Fibroblast of skin of left quadriceps (primary cell): ENCODE data around the gene BACH2.

Experiments used
- DNase-seq, 2 experiments: peaks; one replicate each; pipeline ENCODE4 v3.0.0-alpha.2; 2013; ENCODE audit warnings: low read depth in 2 of 2

The BACH2 gene

DNA sequence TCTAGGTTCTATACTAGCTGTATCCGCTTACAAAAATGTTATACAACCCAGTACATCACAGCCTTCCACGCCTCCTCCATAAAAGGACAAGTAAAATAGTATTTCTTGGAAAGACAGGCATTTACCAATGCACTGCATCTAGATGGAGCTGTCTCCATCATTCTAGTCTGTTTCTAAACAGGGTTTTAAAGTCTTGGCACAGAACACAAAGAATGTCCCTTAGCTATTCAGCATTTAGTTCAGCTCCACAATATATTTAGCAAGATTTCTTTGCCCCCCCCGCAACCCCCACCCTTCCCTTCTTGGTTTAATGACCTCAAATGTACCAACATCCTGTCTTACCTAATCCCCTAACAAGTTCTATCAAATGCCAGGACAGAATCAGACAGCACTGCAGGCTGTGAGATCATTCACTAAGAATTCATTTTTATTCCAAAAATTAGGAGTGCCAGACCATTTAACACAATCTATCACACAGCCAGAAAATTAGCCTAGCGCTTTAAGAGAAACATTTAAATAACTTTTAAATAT lies 198.6 kb downstream of the BACH2 start:
- peak; percentile 95 to 96 for DNase-seq

DNA sequence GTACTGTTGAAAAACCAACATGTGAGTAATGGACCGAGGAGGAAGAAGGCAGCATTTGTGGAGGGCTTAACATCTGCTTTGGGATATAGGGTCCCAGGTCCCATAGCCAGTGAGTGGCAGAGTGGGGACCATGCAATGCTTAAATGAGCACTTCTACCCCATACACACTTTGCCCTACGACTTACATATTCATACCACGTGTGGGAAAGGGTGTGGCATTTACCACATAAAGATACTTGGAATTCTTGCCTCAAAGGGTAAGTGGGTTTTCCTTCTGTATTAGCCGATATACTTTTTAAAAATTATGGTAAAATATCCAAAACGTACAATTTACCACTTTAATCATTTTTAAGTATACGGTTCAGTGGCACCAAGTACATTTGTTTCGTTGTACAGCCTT lies 199.3 kb downstream of the BACH2 start:
- DNase-seq, result no peak

DNA sequence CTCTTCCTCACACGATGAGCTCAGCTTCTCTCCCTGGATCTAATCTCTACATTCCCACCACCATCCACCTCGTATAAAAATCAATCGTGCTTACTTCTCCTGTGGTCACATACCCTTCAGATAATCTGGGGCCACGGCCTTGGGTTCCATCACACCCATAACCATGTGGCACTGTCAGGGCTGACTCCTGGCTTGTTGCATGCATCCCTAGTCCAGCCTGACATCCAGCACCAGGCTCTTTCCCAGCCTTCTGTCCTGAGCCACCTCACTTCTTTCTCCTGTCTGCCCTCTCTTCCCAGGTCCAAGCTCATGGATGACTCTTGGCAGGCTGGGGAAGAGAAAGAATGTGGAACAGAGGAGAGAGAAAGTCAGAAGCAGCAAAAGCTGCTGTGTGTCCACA lies 199.8 kb downstream of the BACH2 start:
- no peak for DNase-seq

DNA sequence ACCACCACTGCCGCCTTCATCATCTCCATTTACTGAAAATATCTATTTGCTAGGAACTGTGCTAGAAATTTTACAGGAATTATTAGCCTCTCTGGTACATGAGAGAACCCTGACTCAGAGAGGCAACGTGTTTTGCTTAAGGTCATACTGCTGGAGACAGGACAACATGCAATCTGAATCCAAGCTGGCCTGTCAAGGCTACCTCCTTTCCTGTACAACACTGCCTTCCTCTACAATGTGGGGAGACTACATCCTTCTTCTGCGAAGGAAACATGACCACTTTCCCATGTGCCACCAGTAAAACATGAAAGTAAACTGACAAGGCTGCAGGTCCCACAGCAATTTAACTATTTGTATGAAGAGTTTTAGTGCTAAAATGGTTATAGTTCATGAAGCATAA lies 200.9 kb downstream of the BACH2 start:
- no peak for DNase-seq

DNA sequence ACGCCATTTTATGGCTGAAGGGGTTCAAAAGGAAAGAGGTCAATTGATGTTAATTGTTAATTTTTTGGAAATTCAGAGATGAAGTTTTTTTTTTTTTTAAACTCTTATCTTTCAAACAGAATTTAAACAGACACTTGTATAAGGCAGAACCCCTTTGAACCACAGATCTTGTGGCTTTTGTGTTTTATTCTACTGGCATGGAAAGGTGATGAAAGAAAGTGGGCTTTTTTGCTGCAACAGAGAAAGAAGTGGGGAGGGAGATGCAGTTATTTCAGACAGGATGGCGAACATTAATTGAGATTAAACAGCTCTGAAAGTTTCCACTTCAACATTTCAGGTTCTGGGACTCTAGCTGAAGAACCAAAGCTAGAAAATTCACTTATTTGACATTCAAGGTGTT lies 201.5 kb downstream of the BACH2 start:
- DNase-seq, result no peak

DNA sequence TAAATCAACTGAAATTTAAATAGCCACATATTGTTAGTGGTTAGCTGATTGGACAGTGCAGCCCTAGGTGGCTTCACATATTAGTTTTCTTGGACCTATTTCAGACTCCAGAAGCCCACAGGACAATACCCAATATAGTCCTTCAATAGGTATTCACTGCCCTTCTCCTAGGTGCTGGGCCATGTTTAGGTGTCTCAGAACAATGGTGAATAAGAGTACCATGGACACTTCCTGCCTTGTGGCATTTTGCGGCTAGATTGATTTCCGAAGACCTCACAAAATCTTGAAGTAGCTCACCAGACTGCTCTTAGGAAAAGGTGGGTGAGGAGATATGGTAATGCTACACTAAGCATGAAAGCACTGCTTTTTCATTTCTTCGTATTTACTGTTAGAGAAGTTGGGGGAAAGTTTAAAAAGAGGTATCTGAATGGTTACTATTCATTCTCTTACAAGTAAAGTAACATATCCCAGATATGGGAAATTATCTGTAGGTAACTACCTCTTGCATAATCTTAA lies 203.0 kb downstream of the BACH2 start:
- no peak for DNase-seq

DNA sequence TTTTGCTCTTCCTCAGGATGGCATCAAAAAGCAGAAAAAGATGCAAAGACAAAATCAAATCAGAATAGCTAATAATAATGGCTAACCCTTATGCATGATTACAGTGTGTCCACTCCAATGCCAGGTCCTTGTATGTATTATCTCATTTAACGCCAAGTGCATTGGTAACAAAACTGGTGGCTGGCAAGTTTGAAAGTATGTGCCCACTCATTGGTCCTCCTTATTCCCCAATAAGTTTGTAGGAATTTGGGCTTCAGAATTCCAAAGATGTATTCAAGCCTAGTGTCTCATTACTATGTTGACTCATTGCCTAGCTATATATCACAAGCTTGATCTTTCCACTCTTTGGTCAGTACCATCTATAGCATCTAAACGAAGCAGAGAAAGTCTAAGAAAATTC lies 205.8 kb downstream of the BACH2 start:
- DNase-seq, result no peak

DNA sequence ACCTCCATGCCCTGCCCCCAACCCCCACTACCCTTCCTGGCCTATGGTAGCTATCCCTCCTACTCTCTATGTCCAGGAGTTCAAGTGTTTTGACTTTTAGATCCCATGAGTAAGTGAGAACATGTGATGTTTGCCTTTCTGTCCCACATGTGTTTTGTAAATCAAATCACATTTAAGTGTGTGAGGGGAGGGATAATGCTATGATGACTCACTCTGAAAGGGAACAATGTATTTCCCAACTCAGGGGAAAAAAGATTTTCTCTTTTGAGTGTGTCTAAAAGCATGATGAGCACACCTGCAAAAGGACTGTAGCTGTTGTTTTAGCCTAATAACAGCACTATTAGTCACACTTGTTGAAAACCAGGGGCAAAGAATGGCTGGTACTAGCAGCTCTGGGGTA lies 208.6 kb downstream of the BACH2 start:
- peak; percentile 60 to 64 for DNase-seq

DNA sequence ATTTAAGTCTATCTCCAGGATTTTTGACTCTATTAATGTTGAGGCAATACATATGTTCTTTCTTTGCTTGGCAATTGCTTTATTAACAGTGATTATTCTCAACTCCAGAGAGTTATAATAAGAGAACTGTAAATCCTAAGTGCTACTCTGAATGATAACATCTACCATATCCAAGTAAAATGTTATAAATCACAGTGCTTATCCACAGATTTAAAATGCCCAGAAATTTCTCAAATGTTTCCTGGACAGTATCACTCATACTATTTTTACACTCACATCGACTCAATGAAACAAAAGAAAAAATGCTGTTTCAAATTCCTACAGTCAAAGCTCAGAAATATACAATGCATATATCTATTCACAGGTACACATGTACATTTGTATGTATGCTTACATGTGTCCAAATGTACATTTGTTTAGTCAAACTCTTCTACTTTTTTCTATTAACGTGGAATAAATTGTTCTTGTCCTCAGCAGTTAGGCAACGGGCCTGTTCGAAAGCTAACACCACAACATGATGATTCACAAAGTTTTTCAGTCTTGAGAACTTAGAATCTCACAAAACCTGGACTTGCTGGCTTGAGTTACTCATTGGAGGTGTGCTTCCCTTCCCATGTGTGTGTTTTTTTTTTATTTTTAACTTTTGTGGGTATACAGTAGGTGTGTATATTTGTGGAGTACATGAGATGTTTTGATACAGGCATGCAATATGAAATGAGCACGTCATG lies 209.4 kb downstream of the BACH2 start:
- DNase-seq, result peak in 1 of 2 experiments; percentile 21

DNA sequence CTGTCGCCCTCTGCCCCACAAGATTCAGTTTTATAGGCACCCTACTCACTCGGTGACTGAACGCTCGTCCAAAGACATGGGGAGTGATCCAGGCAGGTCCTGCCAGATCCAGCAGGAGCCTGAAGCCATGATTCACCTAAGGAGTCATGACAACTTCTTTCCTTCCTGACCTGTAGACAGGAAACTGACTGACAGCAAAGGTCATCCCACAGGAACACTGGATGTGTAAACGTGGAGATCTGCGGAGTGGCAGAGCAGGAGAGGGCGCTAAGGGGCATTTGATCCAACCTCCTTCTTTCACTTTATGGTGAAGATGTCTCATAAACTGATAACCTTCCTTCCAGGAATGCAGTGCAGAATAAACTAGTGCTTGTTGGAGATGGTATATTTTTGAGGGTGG lies 210.1 kb downstream of the BACH2 start:
- DNase-seq, result no peak

DNA sequence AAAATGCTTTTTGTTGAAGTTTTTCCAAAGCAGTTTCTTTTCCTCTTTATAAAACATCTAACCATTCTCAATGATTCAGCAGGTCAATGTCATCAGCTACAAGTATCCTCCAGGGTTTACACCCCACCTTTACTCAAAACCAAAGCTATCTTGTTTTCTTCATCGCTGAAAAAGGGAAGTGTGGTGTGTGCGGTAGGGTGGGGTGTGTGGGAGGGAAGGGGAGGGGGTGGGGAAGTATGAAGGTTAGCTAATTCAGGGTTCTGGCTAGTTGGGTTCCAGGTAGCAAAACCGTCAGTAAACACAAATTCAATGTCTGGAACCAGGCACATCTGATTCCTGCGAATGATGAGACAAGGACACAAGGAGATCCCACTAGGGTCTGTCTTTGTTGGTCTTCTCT lies 212.8 kb downstream of the BACH2 start:
- DNase-seq, result no peak

DNA sequence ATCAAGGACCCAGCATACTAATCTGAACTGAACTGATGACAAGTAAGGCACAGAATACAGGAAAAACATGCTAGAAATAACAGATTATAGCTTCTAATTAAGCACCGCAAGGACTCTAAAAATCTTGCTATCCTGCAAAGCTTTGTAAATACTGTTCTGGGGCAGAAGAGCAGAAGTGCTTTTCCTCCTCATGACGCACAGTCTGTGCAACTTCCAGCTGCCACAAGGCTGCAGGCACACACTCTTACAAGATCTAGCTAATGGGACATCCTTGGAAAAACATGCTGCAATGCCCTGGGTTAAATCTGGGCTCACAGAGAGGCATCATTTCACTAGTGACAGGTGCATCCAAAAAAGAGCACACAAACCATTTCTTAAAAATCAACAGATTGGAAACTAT lies 213.8 kb downstream of the BACH2 start:
- no peak for DNase-seq

DNA sequence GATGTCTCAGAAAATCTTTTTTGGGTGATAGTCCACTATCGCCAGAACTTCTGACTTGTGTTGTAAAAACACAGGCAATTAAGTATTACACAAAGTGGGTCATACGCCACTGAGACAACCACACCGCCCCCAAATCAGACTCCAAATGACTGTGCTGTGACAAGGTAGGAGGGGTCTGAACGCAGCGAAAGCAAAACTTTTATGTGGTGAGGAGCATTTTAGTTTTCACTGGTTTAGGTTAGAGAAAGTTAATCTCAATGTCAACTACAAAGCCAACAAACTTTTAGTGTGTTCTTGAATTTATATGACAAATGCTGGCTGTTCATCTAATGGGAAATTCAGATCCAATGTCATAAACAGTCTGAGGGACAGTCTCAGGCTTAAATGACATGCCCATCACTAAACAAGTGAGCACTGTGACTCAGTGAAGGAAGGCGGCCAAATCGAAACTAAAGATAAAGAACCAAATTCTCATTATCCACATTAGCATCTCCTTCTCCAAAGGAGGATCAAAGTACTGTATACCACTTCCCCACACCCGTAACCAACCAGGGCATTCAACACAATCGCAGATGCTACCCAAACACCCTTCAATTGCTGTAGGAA lies 215.7 kb downstream of the BACH2 start:
- no peak for DNase-seq

DNA sequence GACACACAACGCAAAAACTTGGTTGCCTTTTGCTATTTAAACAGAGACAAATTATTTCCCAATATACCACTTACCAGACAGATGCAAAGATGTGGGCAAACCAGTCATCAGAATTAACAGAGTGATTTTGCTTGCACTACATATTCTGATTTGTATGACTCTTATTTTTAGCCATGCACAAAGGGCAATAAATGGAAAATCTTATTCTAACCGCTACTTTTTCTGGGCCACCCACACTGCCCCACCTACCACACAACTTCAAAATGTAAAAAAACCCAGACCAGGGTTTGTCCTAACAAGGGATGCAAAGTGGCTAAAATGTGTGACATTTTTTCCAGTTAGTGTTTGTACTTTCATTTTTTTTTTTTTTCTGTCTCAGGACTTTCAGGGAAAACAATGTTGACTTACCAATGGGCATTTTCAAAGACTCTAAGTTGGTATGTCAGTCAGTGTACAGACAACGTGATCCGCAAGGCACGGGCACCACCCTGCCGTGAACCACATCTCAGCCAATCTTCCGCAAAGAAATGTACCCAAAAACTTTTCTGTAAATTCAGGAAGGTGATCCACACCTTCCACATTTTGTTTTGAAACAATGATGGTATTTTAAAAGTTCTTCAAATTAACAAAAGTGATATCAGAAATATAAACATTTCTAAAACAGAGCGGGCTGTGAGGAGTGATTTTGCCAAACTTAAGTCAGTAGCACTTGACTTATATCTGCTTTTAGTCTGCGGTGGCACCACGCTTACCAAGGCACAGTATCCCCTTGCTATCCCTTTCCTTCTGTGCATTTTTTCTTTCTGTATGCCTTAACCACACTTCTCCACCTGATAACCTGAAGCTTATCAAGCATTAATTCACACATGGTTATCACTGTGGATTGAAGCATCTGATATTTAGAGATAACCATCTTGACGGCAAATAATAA lies 216.8 kb downstream of the BACH2 start:
- DNase-seq, result no peak

DNA sequence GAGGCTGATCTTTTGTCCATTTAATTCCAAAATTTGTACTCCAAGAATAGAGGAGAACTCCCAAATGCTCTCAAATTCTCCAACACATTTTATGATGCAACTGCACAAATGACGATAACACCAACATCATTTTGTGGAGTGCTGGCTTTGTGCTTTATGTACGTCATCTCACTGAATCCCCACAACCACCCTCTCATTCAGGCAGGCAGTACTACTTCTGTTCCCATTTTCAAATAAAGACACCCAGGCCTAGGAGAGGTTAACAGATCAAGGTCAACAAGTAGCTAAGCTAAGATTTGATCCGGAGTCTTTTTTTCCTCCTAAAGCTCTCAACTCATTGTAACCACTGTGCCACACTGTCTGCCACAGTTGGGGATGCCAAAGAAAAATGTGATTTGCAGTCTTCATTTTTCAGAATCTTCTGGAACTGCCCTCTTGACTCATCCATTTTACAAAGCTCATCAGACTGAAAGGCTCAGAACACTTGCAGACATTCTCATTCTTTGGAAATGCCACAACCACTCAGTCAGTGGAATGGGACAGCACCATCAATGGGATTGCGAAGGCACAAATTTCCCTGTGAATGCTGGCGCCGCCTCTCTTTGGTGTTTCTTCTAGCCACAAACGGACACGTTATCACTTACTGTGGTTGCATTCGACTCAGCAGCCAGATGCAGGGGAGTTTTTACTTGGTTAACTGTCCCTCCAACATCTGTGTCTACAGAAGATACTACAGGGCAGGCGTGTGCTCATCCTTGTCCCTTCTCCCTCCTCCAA lies 217.9 kb downstream of the BACH2 start:
- DNase-seq, result no peak

DNA sequence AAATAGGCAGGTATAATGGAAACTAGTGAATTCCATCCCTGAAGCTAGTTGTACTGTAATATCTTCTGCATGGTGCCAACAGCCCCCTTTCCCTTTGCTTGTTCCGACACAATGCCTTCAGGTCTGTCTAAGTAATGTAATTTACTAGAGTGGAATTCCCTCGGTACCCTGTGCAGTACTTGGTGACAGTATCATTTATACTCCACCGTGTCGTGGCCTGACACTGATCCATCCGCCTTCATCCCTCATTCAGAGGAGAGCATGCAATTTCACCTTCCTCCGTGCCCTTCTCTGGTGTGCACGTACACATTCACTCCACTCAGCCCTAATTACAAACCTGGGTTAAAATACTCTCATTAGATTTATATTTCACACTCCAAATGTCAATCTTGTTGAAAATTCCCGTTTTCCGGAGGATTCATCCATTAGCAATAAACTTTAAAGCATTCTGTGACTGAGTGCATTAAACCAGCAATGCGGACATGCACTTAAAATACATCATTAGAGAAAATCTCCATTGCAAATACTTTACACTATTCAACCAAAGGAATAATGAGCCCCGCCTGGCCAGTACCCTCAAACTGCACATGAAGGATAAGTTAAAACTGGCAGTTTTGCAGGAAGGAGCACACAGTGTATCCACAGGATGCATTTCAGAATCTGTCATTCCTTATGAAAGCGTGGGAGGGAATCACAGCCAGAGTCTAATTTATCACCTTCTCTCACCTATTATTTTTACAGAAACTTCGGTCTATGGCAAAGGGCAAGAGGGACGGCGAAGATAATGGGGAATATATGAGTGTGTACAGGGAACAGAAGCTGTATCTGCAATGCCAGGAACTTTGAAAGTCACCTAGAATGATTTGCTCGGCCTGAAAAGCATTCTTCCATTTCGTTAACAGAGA lies 219.9 kb downstream of the BACH2 start:
- DNase-seq, result no peak

DNA sequence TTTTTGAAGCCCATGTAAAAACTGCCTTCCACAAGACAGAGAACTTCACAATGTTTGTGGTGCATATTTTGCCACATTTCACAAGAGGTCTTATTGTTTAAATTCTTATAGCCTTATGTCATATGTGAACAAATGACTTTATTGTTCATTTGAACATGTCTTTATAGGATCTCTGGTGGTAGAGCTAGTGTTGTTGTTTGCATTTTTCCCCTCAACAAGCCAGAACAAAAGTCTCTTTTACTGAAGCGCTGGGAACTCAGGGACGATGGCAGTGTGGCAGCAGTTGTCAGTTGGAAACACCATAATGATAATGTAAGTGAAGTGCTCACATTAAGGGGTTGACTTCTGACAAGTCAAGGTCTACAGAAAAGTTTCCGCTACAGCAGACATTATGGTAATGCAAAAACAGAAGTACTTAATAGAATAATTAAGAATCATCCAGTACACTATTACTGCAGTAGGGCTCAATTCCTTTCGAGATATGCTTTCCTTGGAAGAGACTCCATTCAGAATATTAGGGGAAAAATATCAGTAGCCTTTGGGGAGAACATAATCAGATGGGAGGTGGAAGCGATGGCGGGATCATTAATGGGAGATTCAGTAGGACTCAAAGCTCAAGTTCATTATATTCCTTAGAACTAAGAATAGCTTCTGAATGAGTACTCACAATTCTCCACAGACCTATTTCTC lies 222.3 kb downstream of the BACH2 start:
- no peak for DNase-seq

DNA sequence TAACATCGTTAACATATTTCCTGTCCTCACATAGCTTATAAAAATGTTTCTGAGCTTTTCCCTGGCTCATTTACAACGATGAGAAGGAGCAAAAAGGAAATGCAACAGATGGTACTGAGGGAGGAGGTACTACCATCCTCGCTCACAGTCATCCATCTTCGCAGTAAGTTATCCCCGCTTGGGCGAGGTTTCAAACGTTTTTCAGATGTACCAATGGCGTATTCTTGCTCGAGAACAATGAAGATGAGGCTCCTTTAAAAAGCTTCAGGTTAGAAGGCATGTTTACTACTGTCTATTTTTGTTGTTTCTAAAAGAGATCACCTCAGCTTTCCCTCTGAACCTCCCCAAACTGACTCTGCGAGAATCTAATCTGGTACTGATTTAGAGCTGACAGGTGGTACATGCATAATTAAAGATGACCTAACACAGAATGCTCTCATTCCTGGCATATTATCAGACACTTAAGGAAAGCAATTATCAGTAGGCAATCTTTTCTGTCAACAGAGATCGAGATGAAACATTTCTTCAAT lies 223.6 kb downstream of the BACH2 start:
- DNase-seq, result no peak

DNA sequence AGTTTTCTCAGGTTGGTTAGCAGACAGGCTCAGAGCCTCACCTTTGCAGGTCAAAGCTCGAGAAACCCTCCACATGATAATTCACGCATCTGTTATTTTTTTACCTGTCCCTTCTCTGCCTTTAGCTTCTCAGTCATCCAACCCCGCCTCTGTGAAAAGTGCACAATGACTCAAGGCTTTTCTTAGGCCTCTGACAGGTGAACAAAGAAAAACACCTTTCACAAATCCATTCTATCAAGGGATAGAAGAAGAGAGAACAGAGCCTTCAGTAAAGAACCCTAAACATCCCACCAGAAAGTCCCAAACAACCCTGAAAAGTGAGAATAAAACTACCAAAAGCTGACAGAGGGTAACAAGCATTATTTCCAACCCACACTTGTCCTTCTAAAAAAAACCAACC lies 224.1 kb downstream of the BACH2 start:
- DNase-seq, result no peak
